NCI-H2196 treated with DMSO at 0.1 percent for 48 hours (cell line): ENCODE measurements around the gene DBR1.

Source experiments
- DNase-seq: peaks from one replicate; lab custom pipeline; 2025; ENCODE audit not compliant: unreplicated experiment; lab: John Stamatoyannopoulos, UW

DBR1 gene

GRCh38 chr3:138124188-138124587 lies 50.5 kb downstream of the DBR1 start:
- DNase-seq = no peak

DNA sequence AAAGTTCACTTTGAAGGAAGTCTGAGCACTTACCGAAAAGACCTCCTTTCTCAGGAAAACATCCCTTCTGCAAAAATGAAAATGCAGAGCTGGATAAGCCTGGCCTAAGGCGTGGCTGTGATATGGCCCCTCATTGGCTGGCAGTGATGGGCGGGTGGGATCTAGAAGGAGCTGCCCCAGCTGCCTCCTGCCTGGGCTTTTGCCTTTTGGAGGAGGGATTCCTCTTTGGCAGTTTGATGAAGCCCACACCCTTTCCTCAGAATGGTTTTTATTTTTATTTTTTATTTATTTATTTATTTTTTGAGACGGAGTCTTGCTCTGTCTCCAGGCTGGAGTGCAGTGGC lies 55.3 kb downstream of the DBR1 start:
- DNase-seq = no peak

DNA sequence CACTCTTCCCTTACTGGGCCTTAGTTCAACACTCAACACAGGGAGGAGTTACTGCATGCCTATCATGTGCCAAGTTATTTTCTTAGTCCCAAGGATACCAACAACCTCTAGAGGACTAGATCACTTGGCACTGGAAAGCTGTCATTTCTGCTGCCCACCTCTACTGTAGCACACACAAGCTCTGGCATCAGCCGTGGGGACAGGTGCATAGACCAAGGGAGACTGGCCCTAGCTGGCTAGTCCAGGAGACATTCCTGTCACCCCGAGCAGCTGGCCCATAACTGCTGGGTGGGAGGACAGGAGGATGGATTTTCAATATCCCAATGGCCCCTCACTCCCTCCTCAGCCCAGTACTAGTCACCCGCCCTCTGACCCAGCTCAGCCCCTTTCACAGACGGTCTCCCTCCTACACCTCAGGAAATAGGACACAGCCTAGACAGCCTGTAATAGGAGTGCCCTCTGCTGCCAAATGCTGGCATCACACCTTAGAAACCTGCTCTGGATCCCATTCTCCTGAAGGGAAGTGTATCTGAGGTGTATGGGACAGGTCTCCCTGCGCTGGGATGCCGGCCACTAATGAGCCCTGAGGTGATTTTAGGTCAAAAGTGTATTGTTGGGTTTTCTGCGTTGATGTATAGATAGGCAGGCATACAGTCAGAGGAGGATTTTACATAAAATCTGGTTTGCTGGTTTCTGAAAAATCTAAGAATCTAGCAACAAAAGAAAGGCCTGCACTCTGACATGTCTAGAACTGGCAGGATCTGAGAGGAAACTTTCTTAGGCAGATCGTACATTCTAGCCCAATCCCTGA lies 55.9 kb downstream of the DBR1 start:
- DNase-seq = peak; percentile 42

DNA sequence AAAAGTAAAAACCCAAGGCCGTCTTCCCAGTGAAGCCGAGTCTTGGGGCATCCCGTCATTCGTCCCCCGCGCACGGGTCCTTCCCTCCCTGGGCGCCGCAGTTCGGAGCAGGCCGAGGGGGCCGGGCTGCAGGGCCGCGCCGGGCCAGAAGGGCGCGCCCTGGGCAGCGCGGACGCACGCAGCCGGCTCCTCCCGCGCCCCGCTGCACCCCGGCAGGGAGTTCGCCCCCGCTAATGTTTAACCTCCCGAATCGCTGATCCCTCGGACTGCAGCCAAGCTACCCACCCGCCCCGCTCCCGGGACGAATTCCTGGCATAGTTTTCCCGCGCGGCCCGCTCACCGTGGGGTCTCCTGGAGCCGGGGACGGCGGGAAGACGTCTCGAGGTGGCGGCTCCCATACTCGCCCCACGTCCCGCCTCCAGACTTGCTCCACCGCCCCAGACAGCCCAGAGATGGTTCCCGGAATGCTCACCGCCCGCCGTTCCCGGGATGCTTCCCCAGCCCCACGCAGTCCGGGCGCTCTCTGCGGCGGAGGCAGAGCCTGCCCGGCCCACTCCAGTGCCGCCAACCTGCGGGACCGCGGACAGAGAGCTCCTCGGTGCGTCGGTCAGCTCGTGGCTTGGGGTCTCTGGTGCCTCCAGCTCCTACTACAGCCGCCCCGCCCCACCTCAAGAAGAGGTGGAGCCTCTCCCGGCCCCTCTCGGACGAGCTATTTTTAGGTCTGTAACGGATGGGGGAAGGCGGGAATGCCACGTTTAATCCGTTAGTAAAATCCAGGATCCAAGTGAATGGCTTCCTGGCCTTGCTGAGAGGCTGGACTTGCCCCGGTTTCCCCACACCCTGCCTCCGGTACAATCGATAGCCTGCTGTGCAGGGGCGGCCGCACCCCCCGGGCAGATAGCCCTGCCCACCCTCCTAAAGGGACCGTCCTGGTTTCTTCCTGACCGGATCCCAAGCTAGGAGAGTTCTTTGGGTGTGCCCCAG lies 59.4 kb downstream of the DBR1 start, which contains the start of gene DZIP1L:
Gene DZIP1L (minus strand): TSS at position 621 of the 984 bp plus-strand sequence. CDS start 11,637 bp downstream, outside the sequence.
- DNase-seq = peak; percentile 19

DNA sequence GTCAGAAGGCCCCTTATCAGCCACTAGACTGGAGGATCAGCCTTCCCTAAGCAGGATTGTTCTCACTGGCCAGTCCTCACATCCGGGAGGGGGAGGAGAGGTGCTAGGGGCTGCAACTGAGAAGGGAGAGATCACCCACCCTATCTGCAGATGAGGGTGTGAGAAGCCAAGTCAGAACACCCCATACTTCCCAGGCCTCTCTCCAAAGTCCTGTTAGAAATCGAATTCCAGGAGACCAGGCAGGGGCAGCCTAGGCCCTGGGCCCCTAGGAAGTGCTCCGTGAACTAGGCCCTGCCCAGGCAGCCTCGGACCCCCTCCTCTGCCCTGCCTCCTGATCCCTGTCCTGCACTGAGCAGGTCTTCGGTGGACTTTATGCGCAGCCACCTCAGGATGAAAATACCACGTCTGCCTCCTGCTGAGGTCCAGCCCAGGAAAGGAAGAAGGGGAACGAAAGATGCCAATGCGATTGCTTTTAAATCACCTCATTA lies 60.2 kb downstream of the DBR1 start:
- no peak for DNase-seq

DNA sequence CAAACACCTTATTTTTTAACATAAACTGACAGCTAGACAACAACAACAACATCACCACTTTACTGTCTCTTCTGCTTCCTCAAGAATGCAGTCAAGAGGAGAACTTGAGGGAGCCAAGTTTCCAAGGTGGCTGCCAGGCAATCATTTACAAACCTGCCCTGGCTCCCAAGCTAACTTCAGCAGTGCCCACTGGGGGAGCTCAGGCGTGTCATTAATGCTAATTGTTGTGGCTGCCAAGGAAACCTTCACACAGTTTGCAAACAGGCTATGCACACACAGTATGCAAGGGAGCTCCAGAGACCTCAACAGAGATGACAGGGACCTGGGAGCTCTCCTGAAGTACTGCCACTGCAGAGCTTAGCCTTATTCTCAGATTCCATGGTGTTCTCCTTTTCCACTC lies 61.4 kb downstream of the DBR1 start:
- no peak for DNase-seq

- no peak for DNase-seq
Observed at GRCh38 chr3:138112362-138112761, 62.4 kb downstream of the DBR1 start.
